Astrocyte of the spinal cord (primary cell): ENCODE measurements around the gene FOXRED1.

Source experiments
- DNase-seq: peaks from one replicate; pipeline ENCODE4 v3.0.0; 2011; ENCODE audit warnings: low read depth, low spot score
- H3K4me3 ChIP-seq: 2 replicates; pipeline ENCODE4 v1.5.1; 2011; ENCODE audit warnings: low read depth, mild to moderate bottlenecking, low read length, moderate library complexity
- CTCF ChIP-seq: IDR thresholded peaks from 2 replicates; pipeline ENCODE4 v1.5.1; 2012; ENCODE audit warnings: low read depth, mild to moderate bottlenecking, low read length, inconsistent platforms
- in situ Hi-C: cut with HindIII; loops from 2 replicates; pipeline ENCODE4 v1.10.0; 2017; ENCODE audit warnings: low sequenced_read_pairs

FOXRED1 gene

GRCh38 chr11:126256216-126256615 lies 12.7 kb upstream of the FOXRED1 start:
- no peak for DNase-seq
- no peak overlapping the region for H3K4me3 ChIP-seq
- TF ChIP-seq CTCF: no peak
- in situ Hi-C loops: no loop called here

- in situ Hi-C loops: no loop called here
- no peak overlapping the region for H3K4me3 ChIP-seq
- TF ChIP-seq CTCF: no peak
- no peak for DNase-seq
Observed at GRCh38 chr11:126257144-126257543, 11.8 kb upstream of the FOXRED1 start.

- H3K4me3 ChIP-seq: no peak overlapping the region
- DNase-seq: peak; percentile 35
- in situ Hi-C loops: no loop called here
- no peak for TF ChIP-seq CTCF
Observed at GRCh38 chr11:126257764-126258163, 11.2 kb upstream of the FOXRED1 start.

GRCh38 chr11:126262216-126262615 lies 6.7 kb upstream of the FOXRED1 start:
- H3K4me3 ChIP-seq: no peak overlapping the region
- no peak for TF ChIP-seq CTCF
- no peak for DNase-seq
- in situ Hi-C loops: no loop called here

GRCh38 chr11:126263489-126263888 lies 5.5 kb upstream of the FOXRED1 start:
- in situ Hi-C loops: no loop called here
- H3K4me3 ChIP-seq: no peak overlapping the region
- no peak for TF ChIP-seq CTCF
- no peak for DNase-seq

- no peak for TF ChIP-seq CTCF
- in situ Hi-C loops: no loop called here
- no peak overlapping the region for H3K4me3 ChIP-seq
- DNase-seq: no peak
Observed at GRCh38 chr11:126265811-126266210, 3.1 kb upstream of the FOXRED1 start.

GRCh38 chr11:126267650-126268049 lies 1.3 kb upstream of the FOXRED1 start:
- H3K4me3 ChIP-seq: peak overlapping the region; percentile 79
- TF ChIP-seq CTCF: no peak
- no peak for DNase-seq
- in situ Hi-C loops: no loop called here
